Memory B cell (primary cell): ENCODE data around the gene RPS28.
"Not testable (repeated sequence)": the region's sequence is repeated elsewhere in the genome, so short reads cannot be mapped to it uniquely, and the experiment has no call there.

Source experiments
- ATAC-seq: fragments of 150-1000 bp; cut with Tn5 transposase; 2 replicates; pipeline ENCODE4 v1.10.0; 2021; ENCODE audit warnings: low read depth, mild to moderate bottlenecking, moderate library complexity
- DNase-seq, 2 donors: peaks; one replicate each; pipeline ENCODE4 v3.0.0; 2022; ENCODE audit warnings: low spot score in 2 of 2
- H3K27ac Mint-ChIP-seq: one replicate; pipeline ENCODE4 v1.8.0; 2022; ENCODE audit warnings: mild to moderate bottlenecking, moderate library complexity, mixed read lengths
- H3K27me3 Mint-ChIP-seq: one replicate; pipeline ENCODE4 v1.8.0; 2022; ENCODE audit warnings: mixed read lengths
- H3K36me3 Mint-ChIP-seq: one replicate; pipeline ENCODE4 v1.8.0; 2022; ENCODE audit warnings: mild to moderate bottlenecking, mixed read lengths
- H3K4me1 Mint-ChIP-seq: one replicate; pipeline ENCODE4 v1.8.0; 2022; ENCODE audit warnings: mixed read lengths
- H3K4me3 Mint-ChIP-seq: one replicate; pipeline ENCODE4 v1.8.0; 2022; ENCODE audit warnings: mild to moderate bottlenecking, moderate library complexity, mixed read lengths
- H3K9me3 Mint-ChIP-seq: one replicate; pipeline ENCODE4 v1.8.0; 2022; ENCODE audit warnings: mixed read lengths

Gene RPS28

DNA sequence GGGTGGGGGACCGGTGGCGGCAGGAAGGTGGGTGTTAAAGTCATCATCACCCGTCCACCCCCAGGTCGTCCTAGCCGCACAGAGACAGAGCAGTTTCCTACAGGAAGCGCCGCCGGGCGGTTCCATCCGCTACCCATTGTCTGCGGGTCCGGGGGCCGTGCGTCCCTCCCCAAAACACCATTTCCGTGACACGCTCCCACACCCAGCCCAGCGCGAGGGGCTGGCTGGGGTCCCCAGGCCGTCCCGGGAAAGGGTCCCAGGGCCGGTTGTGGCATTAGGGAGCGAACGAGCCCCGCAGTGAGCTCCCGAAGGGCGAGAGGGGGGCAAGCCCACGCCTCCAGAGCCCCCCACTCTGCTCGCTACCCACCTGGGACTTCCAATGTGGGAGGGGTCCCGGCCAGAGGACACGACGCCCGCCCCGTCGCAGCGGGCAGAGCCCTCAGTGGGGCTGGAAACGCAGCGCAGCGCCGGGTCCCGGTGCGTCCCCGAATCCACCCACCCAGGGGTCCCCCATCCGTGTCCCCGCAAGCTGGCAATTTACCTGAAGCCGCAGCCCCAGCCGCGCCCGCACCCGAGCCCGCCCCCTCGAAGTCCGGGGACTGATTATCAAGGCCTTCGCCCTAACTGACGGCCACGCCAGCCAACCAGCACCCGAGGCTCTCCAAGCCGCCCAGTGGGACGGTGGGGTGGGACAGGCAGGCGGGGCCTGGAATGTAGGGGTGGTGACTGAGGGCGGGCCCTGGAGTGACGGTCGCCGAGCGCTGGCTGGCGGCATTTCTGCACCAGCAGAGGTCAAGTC, 21.6 kb downstream of the RPS28 start, which contains the start of gene KANK3:
Gene KANK3 (minus strand): TSS at position 579 of the 799 bp plus-strand sequence. CDS start 5,434 bp downstream, outside the sequence.
- H3K4me1 Mint-ChIP-seq = peaks cover 9% of the 10 kb centered on the region
- H3K9me3 Mint-ChIP-seq = no peaks in the 10 kb centered on the region
- peaks cover 14% of the 10 kb centered on the region for H3K27me3 Mint-ChIP-seq
- H3K36me3 Mint-ChIP-seq = no peaks in the 10 kb centered on the region
- H3K27ac Mint-ChIP-seq = no peak within 1 kb of the TSS
- DNase-seq (peak; percentile 57 to 68), ATAC-seq (peak; percentile 99)
- peak within 1 kb of the TSS; percentile 58 for H3K4me3 Mint-ChIP-seq

GRCh38 chr19:8343483-8343844, 22.2 kb downstream of the RPS28 start:
- H3K27me3 Mint-ChIP-seq = peaks cover 14% of the 10 kb centered on the region
- ATAC-seq (no peak), DNase-seq (no peak)
- peaks cover 9% of the 10 kb centered on the region for H3K4me1 Mint-ChIP-seq
- H3K27ac Mint-ChIP-seq = no peak overlapping the region
- H3K4me3 Mint-ChIP-seq = peak overlapping the region; percentile 58
- H3K36me3 Mint-ChIP-seq = no peaks in the 10 kb centered on the region
- no peaks in the 10 kb centered on the region for H3K9me3 Mint-ChIP-seq

DNA sequence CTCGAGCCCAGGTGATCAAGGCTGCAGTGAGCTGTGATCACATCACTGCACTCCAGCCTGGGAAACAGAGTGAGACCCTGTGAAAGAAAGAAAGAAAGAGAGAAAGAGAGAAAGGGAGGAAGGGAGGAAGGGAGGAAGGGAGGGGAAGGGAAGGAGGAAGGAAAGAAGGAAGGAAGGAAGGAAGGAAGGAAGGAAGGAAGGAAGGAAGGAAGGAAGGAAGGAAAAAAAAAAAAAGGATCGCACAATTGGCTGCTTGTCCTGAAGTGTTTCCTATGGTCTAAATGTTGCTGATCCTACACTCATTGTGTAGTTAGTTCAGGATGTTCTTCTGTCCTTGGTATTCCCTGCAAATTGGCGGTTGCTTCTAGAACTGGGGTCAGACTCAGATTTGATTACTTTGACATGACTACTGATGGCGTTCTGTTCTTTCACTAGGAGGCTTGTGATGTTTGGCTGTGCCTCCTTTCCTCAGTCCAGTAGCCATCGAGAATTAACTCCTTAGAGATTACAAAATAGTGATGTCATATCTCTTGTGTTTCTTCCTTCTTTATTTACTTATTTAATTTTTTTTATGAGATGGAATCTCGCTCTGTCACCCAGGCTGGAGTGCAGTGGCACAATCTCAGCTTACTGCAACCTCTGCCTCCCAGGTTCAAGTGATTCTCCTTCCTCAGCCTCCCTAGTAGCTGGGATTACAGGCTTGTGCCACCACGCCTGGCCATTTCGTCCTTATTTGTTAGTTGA, 28.5 kb downstream of the RPS28 start:
- H3K36me3 Mint-ChIP-seq, ATAC-seq, DNase-seq, H3K9me3 Mint-ChIP-seq, H3K27ac Mint-ChIP-seq, H3K4me1 Mint-ChIP-seq, H3K4me3 Mint-ChIP-seq: not testable (repeated sequence)
- peaks cover 12% of the 10 kb centered on the region for H3K27me3 Mint-ChIP-seq

- DNase-seq (no peak), ATAC-seq (no peak)
- Mint-ChIP-seq H3K4me3 (no peak overlapping the region), H3K4me1 (peaks cover 4% of the 10 kb centered on the region), H3K27me3 (peaks cover 13% of the 10 kb centered on the region), H3K9me3 (peaks cover 3% of the 10 kb centered on the region), H3K36me3 (peaks cover 3% of the 10 kb centered on the region), H3K27ac (no peak overlapping the region)
Measured at GRCh38 chr19:8352134-8352827, 31.0 kb downstream of the RPS28 start.

DNA sequence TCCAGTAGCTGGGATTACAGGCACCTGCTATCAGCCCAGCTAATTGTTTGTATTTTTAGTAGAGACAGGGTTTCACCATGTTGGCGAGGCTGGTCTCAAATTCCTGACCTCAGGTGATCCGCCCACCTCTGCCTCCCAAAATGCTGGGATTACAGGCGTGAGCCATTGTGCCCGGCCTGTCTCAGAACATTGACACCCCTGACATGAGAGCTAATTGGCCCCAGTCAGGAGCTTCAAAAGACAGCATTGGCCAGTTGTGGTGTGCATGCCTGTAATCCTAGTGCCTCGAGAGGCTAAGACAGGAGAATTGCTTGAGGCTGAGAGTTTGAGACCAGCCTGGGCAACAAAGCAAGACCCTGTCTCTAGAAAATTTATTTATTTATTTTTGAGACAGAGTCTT, 31.5 kb downstream of the RPS28 start:
- not testable (repeated sequence) for DNase-seq

GRCh38 chr19:8355631-8356402, 34.5 kb downstream of the RPS28 start:
- H3K36me3 Mint-ChIP-seq = peaks cover 3% of the 10 kb centered on the region
- ATAC-seq = no peak
- DNase-seq = no peak
- no peak overlapping the region for H3K27ac Mint-ChIP-seq
- H3K4me1 Mint-ChIP-seq = peaks cover 2% of the 10 kb centered on the region
- peaks cover 10% of the 10 kb centered on the region for H3K27me3 Mint-ChIP-seq
- no peak overlapping the region for H3K4me3 Mint-ChIP-seq
- peaks cover 3% of the 10 kb centered on the region for H3K9me3 Mint-ChIP-seq

More for the DNA sequence above, 31.5 kb downstream of the RPS28 start:
- not testable (repeated sequence) for H3K4me3 Mint-ChIP-seq, H3K36me3 Mint-ChIP-seq, H3K9me3 Mint-ChIP-seq, H3K4me1 Mint-ChIP-seq, H3K27ac Mint-ChIP-seq, ATAC-seq
- peaks cover 13% of the 10 kb centered on the region for H3K27me3 Mint-ChIP-seq

GRCh38 chr19:8357007-8357521, 35.8 kb downstream of the RPS28 start:
- Mint-ChIP-seq H3K36me3 (peaks cover 3% of the 10 kb centered on the region), H3K4me1 (peaks cover 2% of the 10 kb centered on the region)
- DNase-seq = no peak

DNA sequence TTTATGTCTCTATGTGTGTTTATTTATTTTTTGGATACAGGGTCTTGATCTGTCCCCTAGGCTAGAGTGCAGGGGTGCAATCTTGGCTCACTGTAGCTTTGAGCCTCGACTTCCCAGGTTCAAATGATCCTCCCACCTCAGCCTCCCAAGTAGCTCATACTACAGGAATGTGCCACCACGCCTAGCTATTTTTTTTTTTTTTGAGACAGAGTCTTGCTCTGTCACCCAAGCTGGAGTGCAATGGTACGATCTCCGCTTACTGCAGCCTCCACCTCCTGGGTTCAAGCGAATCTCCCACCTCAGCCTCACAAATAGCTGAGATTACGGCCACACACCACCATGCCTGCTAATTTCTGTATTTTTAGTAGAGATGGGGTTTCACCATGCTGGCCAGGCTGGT, 37.7 kb downstream of the RPS28 start:
- Mint-ChIP-seq H3K9me3 (peaks cover 3% of the 10 kb centered on the region), H3K27ac (no peak overlapping the region), H3K4me1 (peaks cover 8% of the 10 kb centered on the region), H3K4me3 (no peak overlapping the region), H3K36me3 (peaks cover 3% of the 10 kb centered on the region), H3K27me3 (peaks cover 13% of the 10 kb centered on the region)
- ATAC-seq (no peak), DNase-seq (no peak)

More at GRCh38 chr19:8357007-8357521, 35.8 kb downstream of the RPS28 start:
- H3K27ac Mint-ChIP-seq = no peak overlapping the region
- no peak overlapping the region for H3K4me3 Mint-ChIP-seq
- ATAC-seq = no peak
- peaks cover 8% of the 10 kb centered on the region for H3K27me3 Mint-ChIP-seq
- H3K9me3 Mint-ChIP-seq = peaks cover 3% of the 10 kb centered on the region

- Mint-ChIP-seq H3K4me3 (no peak overlapping the region), H3K36me3 (peaks cover 3% of the 10 kb centered on the region), H3K27me3 (peaks cover 15% of the 10 kb centered on the region), H3K9me3 (peaks cover 3% of the 10 kb centered on the region), H3K4me1 (peaks cover 10% of the 10 kb centered on the region), H3K27ac (no peak overlapping the region)
- ATAC-seq = no peak
- DNase-seq = no peak
Measured at GRCh38 chr19:8360196-8360595, 38.9 kb downstream of the RPS28 start.

DNA sequence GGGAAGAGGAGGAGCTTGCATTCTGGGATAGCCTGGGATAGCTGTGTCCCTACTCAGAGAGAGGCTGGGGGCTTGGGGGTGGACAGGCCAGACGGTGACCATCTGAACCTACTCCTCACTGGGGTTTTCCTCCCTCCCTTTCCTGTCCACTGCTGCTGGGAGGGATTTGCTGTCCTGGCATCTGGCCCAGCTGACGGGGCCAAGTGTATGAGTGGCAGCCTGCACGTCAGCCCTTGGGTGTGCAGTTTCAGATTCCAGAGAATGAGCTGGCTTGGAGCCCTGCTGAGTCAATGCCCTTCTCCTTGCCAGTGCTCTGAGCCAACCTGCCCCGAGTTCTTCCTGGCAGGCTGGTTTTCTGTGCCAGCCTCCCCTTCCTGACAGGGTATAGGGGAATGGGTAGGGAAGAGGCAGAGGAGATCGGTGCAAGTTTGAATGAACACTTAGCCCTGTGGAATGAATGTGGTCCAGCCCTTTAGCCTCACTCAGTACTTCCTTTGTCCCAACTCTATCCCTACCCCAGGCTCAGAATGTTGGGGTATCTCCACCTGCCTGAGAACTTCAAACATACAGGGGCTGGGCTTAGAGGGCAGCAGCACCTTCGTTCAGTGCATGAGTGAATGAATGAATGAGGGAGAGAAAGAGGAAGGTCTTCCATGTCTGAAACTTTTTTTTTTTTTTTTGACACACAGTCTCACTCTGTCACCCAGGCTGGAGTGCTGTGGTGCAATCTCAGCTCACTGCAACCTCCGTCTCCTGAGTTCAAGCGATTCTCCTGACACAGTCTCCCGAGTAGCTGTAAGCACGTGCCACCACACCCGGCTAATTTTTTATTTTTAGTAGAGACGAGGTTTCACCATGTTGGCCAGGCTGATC, 40.9 kb downstream of the RPS28 start:
- Mint-ChIP-seq H3K4me3 (no peak overlapping the region), H3K36me3 (no peaks in the 10 kb centered on the region), H3K4me1 (peaks cover 10% of the 10 kb centered on the region), H3K27ac (no peak overlapping the region), H3K27me3 (peaks cover 21% of the 10 kb centered on the region), H3K9me3 (no peaks in the 10 kb centered on the region)
- DNase-seq (no peak), ATAC-seq (no peak)

DNA sequence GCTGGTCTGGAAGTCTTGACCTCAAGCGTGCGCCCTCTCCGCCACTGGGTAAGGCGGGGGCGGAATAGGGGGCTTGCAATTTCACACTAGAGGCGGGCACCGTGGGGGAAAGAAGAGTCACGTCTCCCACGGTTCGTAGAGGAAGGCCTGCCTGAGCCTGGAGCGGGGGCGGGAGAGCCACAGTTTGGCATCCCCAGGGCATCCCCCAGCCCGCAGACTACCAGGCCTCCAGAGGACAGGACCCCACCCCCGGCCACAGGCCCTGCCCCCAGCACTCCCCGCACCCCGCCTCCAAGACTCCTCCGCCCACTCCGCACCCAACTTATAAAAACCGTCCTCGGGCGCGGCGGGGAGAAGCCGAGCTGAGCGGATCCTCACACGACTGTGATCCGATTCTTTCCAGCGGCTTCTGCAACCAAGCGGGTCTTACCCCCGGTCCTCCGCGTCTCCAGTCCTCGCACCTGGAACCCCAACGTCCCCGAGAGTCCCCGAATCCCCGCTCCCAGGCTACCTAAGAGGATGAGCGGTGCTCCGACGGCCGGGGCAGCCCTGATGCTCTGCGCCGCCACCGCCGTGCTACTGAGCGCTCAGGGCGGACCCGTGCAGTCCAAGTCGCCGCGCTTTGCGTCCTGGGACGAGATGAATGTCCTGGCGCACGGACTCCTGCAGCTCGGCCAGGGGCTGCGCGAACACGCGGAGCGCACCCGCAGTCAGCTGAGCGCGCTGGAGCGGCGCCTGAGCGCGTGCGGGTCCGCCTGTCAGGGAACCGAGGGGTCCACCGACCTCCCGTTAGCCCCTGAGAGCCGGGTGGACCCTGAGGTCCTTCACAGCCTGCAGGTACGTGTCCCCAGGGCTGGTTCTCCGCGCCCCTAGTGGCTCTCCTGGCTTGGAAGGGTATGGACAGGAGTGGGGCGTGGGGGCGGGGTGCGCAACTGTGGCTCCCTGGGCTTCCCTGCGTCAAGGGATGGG, 42.8 kb downstream of the RPS28 start, which contains the start of gene ANGPTL4:
Gene ANGPTL4 (plus strand): TSS at position 353 of the 969 bp plus-strand sequence. CDS start 167 bp downstream, at position 520.
- H3K27me3 Mint-ChIP-seq = peaks cover 30% of the 10 kb centered on the region
- H3K36me3 Mint-ChIP-seq = no peaks in the 10 kb centered on the region
- no peak for DNase-seq
- ATAC-seq = peak; percentile 42
- peaks cover 13% of the 10 kb centered on the region for H3K4me1 Mint-ChIP-seq
- H3K9me3 Mint-ChIP-seq = no peaks in the 10 kb centered on the region
- peak within 1 kb of the TSS; percentile 58 for H3K4me3 Mint-ChIP-seq
- H3K27ac Mint-ChIP-seq = no peak within 1 kb of the TSS
